ENCODE data around the gene MYH14. TPM values are rescaled to one million over a fixed set of nuclear protein-coding genes. Genes with fewer than 3 reads are reported as not detected.
A peak's percentile ranks its signal among the peaks of the same experiment; 100 is the strongest.

Gene MYH14
- total RNA-seq, 1 experiment from 2014 or later: 4.1 TPM

DNA sequence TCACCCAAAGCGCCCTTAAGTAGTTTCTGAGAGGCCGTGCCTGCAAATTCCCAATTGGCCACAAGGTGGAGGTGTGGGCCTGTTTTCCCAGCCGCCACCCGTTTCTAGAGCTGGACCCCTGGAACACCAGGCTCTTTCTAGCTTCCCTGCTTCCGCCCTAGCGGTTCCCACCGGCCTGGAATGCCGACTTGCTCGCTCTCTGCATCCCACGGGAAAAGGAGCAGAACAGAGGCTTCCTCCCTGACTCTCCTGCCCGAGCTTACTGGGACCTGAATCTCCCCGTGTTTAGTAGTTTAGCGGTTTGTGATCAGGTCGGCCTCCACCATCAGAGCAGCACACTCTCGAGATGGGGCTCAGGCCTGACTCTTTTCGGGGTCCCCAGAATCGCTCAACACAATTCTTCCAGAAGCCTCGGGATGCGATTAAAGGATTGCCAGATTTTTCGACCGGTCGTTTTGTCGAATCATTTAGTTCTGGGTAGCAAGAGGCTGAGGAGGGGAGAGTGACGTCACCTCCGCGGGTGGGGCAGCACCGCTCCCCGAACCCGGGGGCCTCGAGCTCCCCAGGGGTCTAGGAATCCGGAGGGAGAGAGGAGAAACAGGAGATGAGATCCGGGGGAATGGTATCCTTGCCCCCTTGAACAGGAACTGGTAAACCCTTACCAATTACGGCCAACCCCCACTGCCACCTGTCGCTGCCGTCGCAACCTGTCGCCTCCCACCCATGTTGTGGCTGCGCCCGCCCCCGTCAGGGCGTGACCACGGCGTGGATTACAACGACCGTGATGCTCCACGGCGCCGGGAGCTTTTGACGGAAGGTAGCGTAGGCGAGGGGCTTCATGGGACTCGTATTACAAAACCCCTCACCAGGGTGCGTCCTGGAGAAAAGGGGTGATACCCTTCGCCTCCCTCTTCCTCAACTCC, 154.0 kb downstream of the MYH14 start:
- Histone ChIP-seq H3K27me3 (ENCODE audit: control insufficient read depth, insufficient read depth, low read length) (no peaks in the 10 kb centered on the region), H3K36me3 (replicated peaks; ENCODE audit: control insufficient read depth, insufficient read depth, low read length) (no peaks in the 10 kb centered on the region), H3K4me3 (ENCODE audit: insufficient read depth, low read depth, low read length) (peak overlapping the region; percentile 1; the same call in 1 of the 2 replicates)
- peak; percentile 83 for DNase-seq

DNA sequence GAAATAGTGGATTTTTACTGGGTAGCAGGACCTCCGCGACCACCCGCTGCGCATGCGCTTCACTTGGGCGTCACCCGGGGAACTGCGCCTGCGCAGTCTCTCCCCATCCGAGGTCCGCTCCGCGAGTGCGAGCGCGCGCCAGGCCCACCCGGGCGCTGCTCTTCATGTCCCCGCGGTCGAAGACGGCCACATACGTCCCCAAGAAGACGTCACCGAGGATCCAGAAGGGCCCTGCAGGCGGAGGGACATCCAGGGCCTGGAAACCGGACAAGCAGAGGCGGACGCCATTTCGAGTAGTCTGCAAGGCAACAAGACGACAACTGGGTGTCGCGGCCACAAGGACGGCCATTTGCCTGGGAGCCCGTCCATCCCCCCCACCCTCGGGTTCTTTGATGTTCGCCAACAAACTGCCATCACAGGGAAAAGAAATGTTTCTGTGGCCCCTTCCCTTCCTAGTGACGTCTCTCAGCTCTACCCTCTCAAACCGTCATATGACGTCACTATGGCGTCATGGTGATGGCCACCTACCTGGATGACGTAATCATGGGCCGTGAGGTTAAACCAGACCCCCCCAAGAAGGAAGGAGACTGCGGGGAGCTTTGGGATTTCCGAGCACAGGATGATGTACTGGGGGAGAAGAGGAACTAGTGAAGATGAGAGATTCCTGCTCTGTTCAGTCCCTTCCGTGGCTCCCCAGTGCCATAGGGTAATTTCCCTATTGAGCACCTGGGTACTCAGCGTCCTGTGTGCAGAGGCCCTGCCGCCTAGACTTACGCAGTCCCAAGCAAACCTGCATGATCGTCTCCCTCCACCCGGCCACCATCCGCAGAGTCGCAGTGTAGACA, 155.3 kb downstream of the MYH14 start:
- no peak for DNase-seq
- H3K27me3 ChIP-seq (ENCODE audit: control insufficient read depth, insufficient read depth, low read length): no peaks in the 10 kb centered on the region
- H3K4me3 ChIP-seq (ENCODE audit: insufficient read depth, low read depth, low read length): no peak overlapping the region
- no peaks in the 10 kb centered on the region for H3K36me3 ChIP-seq (replicated peaks; ENCODE audit: control insufficient read depth, insufficient read depth, low read length)

DNA sequence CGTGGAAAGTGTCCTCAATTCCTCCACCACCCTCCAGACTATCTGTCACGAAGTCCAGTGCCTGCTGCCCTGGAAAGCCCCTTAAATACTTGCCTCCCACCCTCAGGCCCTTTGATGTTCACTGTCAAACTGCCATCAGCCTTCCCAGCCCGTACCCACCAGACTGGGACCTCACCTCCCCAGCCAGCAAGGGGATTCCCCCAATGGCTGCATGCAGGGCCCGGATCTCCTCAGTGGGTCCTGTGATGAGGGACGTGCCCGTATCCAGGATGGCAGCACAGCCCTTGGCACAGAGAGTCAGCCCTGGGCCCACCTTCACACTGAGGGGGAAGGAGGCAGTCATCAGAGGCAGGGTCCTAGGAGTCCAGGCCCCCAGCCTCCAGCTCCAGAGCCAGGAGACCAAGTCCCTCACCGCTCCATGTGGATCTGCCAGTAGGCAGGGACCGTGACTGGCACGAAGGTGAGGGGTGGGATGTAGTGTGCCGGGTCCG, 156.0 kb downstream of the MYH14 start:
- no peaks in the 10 kb centered on the region for H3K36me3 ChIP-seq (replicated peaks; ENCODE audit: control insufficient read depth, insufficient read depth, low read length)
- no peaks in the 10 kb centered on the region for H3K27me3 ChIP-seq (ENCODE audit: control insufficient read depth, insufficient read depth, low read length)
- DNase-seq: no peak
- no peak overlapping the region for H3K4me3 ChIP-seq (ENCODE audit: insufficient read depth, low read depth, low read length)

Other genes starting within 250 kb of the MYH14 start
- not detected in 2 replicates for gene SIGLEC11, start 242.4 kb upstream of the MYH14 start, total RNA-seq (2014; rRNA removed; shearing (Covaris generic))
- 27.7 and 34.3 TPM in 2 replicates for gene VRK3, start 178.2 kb upstream of the MYH14 start, total RNA-seq (2014; rRNA removed; shearing (Covaris generic))
- 6.8 and 8.2 TPM in 2 replicates for gene ZNF473, start 177.6 kb upstream of the MYH14 start, total RNA-seq (2014; rRNA removed; shearing (Covaris generic))
- gene IZUMO2, start 40.3 kb upstream of the MYH14 start, total RNA-seq (2014; rRNA removed; shearing (Covaris generic)): not detected in 2 replicates
- 0.14 and 0.37 TPM in 2 replicates for gene KCNC3, start 125.8 kb downstream of the MYH14 start, total RNA-seq (2014; rRNA removed; shearing (Covaris generic))
- gene NAPSA, start 162.0 kb downstream of the MYH14 start, total RNA-seq (2014; rRNA removed; shearing (Covaris generic)): 0.44 and 0.59 TPM in 2 replicates
- gene NR1H2, start 172.8 kb downstream of the MYH14 start, total RNA-seq (2014; rRNA removed; shearing (Covaris generic)): 73.7 and 90.1 TPM in 2 replicates
- 167 and 185 TPM in 2 replicates for gene POLD1, start 180.7 kb downstream of the MYH14 start, total RNA-seq (2014; rRNA removed; shearing (Covaris generic))
- 0.81 and 8.8 TPM in 2 replicates for gene SPIB, start 215.3 kb downstream of the MYH14 start, total RNA-seq (2014; rRNA removed; shearing (Covaris generic))
- gene MYBPC2, start 229.3 kb downstream of the MYH14 start, total RNA-seq (2014; rRNA removed; shearing (Covaris generic)): 0.24 and 0.55 TPM in 2 replicates

All from H7 (cell line).